C1 segment of cervical spinal cord (tissue), 14 donors: Measurements from ENCODE around the gene CHST11.

Experiments
- DNase-seq, 14 donors: peaks; one replicate each; lab custom pipeline; 2025; lab: John Stamatoyannopoulos, UW

Gene CHST11

DNA sequence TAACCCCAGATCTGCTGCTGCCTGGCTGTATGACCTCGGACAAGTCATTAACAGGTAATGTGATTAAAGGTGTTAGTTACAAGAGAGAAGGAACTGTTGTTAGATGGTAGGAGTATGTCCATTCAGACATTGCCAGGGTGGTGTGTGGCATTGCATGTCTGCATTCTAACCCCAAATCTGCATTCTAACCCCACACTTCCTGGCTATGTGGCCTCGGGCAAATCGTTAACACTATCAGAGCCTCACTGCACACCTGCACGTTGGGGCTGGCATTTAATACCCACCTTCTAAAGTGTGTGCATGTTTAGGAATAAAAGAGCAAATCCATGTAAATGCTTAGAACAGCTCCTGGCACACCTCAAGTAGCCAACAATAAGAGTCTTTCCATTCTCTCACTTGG is 46.4 kb downstream of the CHST11 start:
- DNase-seq, result no peak

DNA sequence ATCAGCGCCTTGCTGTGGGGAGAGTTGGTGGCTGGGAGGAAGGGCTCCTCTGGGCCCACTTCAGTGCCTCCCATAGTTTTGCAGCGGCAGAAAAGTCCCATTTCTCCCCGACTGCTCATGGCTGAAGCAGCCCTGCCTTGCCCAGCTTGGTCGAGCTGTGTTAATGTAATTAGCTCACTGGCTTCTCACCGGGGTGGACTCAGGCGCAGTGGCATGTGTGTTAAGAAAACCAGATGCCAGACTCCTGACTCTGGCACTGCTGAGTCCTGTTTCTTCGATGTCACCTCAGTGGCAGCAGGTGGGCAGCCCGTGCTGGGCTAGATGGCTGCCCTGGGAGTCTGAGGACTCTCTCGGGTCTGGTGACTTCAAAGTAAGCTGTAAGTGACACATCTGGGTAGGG is 47.4 kb downstream of the CHST11 start:
- no peak for DNase-seq

DNA sequence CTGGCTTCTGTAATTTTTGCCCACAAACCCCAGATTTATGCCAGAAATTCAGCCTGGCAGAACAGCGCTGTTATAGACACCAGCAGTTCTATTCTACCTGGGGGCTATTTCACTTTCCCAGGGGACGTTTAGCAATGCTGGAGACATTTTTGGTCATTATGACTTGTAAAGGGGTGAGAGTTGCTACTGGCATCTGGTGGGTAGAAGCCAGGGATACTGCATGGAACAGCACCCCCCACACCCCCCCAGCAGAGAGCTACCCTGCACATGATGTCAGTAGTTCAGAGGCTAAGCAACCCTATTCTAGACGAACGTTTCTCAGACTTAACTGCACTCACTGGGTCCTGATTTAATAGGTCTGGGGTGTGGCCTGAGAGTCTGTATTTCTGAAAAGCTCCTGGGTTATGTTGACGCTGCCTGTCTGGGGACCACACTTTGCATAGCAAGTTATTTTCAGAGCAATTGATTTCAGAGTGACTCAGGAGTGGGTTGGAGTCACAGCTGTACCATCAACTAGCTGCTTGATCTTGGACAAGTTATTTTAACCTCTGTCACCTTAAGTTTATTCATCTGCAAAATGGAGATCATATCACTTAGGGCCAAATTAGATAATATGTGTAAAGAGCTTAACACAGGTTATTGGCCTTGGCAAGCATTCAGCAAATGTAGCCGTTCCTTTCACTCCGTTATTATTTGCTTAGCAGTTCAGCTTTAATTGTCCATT is 48.5 kb downstream of the CHST11 start:
- no peak for DNase-seq

DNA sequence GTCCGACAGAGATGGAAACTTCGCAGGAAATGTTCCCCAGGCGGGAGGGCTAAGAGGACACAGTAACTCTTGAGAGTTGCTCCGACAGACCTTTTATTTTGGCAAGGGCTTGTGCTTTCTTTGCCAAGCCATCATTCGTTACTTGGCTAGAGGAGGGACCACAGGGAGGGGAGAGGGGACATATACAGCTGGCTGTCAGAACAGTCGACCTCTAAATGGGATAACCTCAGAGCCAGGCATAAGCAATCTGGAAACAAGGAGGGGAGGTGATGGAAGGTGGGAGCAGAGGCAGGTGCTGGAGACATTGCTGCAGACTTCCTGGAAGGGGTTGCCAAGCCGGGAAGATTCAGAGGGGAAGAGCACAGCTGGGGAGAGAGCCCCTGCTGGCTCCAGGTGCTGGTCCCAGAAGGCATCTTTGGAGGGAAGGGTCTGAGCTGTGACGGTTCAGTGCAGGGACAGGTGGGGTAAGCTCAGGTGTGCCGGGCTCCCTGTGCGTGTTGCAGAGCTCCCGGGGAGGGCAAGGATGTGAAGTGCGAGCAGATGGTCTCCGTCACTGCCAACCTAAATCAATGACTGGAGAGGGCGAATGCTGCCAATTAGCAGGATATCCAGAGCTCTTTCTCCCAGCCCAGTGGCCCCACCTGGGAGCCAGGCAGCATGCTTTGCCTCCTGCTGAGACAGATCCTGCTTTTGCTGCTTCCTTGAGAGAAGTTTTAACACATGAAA is 50.1 kb downstream of the CHST11 start:
- peak in 1 of 14 donors; percentile 18 for DNase-seq

DNA sequence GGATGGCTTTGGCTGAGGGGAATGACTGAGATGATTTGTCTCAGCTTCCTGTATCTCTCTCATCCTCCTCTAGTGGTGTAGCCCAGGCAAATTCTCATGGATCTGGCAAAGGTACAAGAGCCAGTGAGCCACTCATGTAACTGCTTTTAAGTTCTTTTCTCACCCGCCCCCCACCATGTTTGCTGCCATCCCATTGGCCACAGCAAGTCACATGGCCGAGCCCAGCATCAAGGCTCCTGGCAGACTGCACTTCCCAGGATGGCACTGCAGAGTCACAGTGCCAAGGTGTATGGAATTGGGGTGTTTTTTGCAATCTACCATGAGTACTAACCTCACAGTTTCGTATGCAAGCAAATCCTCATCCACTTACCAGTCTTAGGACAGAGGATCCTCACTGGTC is 50.9 kb downstream of the CHST11 start:
- DNase-seq, result no peak

DNA sequence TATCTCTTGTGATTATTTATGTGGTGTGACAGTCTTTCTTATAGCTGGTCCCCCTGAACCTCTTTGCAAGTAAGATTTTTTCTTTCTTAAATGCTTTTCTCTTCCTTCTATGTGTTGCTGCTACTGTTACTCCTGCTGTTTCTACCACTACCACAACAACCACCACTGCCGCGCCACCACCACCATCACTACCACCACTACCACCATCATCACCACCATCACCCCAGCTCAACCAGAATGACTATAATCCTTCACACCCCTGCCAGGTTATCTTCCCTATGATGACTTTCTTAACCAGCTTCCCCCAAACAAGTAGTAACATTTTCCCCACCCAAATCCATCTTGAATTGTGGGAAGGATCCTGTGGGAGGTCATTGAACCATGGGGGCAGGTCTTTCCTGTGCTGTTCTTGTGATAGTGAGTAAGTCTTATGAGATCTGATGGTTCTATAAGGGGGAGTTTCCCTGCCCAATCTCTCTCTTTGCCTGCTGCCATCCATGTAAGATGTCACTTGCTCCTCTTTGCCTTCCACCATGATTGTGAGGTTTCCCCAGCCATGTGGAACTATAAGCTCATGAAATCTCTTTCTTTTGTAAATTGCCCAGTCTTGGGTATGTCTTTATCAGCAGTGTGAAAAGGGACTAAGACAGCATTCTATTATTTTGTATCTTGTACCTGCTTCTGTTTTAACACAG is 52.2 kb downstream of the CHST11 start:
- DNase-seq, result no peak

DNA sequence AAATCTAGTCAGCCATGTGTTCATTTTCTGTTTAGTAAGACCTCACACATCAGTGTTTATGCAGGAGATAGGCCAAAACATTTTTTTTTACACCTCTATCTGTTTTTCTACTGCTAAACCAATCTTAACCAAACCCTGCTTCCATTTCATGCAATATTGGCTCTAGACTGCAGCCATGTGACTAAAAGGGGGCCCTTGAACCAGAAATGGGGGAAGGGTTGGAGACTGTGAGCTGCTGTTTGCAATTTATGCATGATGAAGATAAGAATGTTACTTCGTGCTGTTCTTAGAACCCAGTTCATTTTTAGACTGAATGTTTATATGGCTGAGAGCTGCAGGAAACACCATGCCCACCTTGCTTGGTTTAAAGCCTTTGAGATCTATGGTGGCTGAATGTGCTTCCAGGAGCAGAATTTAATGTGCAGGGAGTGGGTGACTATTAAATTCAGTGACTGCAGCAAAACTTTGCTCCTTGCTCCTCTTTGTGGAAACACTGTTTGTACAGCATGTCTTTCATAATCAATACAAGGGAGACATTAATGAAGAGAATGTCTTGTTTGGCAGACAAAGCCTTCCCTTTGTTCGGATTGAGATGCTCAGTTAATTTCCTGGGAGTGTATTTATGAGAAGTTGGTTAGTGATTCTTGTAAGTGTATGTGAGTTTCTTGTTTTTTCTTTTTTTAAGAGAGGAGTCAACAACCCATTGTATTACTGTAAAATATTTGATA is 53.6 kb downstream of the CHST11 start:
- DNase-seq, result no peak

DNA sequence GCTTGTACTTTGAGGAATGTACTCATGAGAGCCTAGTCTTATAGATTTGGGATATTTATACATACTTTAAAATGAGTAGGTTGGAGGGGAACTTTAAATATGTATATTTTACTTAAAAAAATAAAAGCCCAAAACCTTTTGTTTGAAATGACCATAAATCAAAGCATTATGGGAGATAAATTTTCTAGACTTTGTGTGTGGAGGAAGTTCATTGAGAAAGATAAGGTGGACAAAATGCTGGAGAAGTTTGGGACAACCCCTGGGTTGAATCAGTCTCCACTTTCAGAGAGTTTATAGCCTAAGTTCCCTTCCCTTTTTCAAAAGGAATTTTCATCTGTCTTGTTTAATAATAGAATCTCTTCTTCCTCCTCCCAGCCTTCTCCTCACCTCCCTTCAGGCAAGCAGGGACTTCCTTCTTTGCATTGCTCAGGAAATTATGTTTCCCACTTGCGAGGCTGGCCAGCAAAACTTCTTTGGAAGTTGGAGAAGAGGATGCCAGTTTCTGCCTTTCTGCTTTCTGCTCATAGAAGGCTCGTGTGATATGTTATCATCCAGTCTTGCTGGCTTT is 54.2 kb downstream of the CHST11 start:
- DNase-seq, result no peak

DNA sequence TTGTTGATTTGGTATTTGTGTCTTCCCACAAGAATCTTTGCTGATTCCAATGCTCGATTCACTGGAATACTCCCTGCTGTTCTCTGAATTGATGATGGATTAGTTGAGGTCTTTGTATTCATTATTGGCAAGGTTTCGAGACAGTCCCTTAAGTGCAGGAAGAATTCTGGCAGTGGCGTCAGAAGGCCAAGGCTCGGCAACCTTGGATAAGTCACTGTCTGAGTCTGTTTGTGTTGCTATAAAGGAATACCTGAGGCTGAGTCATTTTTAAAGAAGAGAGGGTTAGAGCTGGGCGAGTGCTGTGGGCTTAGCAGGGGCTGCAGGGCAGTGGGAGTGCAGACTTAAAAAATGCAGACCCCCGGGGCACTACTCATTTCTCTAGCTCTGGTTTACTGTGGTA is 56.9 kb downstream of the CHST11 start:
- no peak for DNase-seq

DNA sequence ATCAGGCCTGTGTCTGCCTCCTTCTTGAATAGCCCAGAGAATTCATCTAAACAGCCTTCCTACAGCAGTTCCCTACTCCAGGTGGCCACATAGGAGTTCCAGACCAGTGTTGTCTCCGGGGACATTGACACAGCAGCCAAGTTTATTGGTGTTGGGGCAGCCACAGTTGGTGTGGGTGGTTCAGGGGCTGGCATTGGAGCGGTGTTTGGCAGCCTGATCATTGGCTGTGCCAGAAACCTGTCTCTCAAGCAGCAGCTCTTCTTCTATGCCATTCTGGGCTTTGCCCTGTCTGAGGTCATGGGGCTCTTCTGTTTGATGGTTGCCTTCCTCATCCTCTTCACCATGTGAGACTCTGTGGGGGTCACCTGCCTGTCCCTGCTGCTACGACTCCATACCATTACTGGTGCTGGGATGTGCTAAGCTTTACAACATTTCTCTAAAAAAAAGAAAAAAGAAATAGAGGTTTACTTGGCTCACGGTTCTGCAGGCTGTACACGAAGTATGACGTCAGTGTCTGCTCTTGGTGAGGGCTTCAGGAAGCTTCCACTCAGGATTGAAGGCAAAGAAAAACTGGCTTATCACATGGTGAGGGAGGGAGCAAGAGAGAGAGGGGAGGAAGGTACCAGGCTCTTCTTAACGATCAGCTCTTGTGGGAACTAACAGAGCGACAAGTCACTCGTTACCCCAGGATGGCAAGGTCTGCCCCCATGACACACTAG is 57.5 kb downstream of the CHST11 start:
- DNase-seq, result no peak

DNA sequence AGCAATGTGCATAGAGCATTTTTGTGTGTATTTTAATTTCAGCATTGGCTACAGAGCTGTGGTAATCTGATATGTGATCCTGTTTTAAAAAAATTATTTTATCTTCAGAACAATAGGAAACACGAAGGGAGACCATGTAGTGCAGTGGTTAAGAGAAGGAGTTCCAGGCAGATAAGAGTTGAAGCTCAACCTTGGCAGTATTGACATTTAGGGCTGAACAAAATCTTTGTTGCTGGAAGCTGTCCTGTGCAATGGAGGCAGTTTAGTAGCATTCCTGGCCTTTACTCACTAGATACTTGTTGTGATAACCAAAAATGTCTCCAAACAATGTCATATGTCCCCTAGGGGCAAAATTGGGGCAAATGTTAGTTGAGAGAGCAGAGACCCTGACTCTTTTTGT is 59.2 kb downstream of the CHST11 start:
- DNase-seq, result no peak

DNA sequence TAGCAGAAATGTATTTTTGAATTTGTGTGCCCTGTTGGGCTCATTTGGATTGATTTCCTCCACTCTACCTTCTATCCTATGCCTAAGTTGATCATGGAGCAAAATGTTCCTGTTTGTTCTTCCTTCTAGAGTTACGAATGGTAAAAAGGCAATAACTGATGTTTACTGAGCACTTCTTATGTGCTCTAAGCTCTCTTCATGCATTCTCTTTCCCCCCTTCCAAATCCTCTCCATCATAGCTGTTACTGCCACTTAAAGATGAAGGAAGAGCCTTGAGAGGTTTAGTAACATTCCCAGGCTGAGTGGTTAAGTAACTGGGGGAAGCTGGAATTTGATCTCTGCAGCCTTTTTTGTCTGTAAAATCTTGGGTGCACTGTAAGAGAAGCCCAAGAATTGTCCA is 60.1 kb downstream of the CHST11 start:
- no peak for DNase-seq

DNA sequence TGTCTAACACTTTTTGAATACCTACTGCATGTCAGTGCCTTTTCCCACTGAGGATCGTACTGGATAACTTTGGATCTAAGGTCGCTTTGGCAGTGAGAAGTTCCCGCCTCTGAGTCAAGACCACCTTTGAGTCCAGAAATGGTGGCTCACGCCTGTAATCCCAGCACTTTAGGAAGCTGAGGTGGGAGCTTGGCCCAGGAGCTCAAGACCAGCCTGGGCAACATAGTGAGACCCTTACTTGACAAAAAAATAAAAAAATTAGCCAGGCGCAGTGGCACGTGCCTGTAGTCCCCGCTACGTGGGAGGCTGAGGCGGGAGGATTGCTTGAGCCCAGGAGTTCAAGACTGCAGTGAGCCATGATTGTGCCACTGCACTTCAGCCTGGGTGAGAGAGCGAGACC is 61.1 kb downstream of the CHST11 start:
- DNase-seq, result no peak

DNA sequence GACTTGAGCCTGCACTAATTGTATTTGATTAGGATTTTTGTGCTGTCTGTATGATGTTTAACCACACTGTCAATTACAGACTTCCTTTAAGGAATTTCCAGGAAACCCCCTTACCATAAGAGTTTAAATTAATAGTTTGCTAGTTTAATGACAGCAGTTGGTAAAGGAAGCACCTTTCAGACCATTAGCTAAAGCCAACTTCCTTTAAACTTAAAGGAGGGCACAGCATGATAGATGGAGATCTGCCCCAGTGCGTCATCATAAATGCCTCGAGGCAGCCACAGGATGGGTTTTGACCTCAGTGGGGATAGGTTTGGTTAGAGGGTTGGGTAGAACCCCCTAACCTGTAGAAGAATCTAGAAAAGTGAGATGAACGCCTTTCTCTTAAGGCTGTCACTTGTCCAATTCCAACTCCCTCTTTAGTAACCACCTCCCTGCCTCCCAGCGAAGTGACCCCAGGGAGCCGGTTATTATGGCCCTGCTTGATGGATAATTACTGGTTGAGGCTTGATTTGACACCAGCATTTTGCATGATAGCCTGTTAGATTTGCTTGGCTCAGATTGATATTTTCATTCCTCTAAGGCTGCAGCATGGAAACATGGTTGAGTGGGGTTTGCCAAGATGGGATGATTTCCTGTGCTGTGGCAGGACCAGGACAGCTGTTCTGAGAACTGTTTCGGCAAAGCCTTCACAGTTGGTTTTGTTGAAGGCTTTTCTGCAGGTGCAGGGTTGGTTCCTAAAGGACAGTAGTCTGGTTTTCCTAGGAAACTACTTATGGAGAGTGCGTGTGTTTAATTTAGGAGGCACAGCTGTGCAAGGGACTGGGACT is 62.7 kb downstream of the CHST11 start:
- DNase-seq, result no peak

DNA sequence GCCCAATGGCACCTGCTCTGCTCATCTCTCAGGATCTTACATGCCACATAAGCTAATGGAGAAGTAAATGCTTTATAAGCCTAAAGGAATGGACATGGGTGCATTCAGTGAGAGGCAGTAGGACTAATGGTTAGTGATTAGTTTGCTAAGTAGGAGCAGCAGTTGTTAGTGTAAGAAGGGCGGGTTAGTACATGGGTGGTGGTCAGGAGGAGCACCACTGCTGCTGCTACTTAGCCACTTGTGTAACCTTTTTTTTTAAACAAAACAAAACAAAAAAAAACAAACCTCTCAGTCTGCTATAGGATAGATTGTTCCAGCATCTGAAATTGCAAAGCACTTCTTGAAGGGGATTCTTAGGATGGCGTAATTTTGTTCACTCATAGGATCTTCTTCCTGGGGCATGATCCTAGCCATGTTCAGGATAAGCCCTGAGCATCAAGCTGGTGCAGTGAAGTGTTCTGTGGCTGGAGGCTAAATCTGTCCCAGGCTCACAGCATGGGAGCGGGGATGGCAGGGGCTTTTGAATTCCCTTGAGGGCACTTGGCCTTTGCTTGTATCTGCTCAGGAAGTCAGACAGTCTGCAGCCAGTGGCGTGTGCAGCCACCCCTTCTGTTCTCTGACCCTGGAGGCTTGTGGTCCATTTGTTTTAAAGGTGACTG is 63.6 kb downstream of the CHST11 start:
- no peak for DNase-seq

DNA sequence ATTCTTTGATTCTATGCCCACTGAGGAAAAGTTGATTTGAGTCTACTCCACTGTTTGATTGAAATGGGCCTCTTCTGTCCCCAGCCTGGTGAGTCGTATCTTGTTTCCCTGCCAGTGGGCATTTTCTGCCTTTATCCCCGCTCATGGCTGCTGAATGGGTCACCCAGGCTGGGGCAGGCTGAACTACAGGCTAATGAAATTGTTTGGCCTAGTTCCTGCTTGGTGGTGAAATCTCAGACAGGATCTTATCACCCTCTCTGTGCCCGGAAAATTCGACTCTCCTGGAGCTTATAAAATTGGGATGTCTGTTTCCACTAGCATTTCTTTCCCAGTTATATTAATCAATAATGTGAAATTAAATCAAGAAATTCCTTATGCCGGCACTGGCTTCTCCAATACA is 65.0 kb downstream of the CHST11 start:
- no peak for DNase-seq

DNA sequence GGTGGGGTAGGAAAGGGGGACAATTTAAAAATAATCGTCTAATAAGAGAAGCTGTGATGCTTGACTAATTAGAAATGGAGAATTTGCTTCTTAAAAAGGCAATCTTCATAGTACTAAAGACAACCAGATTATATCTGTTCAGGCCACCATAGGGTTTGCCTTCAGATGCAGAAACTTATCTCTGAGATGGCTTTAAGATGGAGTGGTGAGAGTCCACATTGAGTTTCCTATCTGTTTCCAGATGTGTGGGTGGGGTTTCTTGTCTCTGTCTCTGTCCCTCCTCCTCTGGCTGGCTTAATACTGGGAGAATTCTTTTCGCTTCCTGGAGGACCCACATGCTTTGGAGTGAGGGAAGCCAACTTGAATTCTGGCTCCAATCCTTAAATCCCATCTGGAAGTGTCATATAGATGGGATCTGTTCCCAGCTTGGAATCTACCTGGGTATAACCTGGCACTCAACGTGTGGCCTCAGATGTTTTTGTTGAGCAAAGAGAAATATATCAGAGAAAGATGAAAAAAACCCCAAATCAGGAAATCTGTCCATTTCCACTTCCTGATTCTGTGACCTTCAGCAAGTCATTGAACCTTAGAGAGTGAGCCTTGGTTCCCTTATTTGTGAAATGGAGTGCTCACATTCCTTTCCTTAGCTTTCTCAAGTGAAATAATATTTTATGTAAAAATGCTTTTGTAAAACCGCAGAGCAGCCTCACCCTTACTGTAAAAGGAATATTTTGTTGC is 66.4 kb downstream of the CHST11 start:
- no peak for DNase-seq

DNA sequence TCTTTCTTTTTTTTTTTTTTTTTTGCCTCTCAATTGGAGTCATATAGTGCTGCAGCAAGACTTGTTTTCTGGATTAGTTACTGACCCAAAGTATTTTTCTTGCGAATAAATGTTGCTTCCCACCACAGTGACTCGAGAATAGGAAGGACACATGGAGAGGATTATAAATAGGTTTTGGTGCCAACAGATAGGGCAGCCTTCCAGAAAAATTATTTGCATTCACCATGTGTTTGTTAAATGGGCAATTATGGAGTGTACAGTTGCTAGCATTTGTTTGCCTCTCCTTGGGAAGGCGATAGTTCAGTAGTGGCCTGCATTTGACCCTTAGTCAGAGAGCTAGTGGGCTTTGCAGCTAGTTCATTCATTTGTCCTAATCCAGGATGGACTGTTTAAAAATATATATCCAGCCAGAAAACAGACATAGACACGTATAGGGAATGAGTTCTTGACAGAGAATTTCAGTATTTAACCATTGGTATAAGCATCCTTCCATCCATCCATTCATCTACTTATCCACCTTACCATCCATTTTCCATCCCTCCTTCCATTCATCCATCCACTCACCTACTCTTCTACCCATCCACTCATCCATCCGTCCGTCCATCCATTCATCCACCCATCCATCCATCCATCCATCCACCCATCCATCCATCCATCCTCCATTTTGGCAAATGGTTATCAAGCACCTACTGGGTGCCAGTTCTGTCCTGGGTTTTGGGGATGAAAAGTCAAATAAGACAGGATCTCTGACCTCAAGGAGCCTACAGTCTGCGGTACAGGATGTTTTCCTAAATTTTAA is 67.5 kb downstream of the CHST11 start:
- DNase-seq, result peak in 1 of 14 donors; percentile 24
